Endometrial microvascular endothelial cells (primary cell): ENCODE measurements around the gene CDC27. TPM values are rescaled to one million over a fixed set of nuclear protein-coding genes. Genes with fewer than 3 reads are reported as not detected.
"Not testable (repeated sequence)": the region's sequence is repeated elsewhere in the genome, so short reads cannot be mapped to it uniquely, and the experiment has no call there.

Experiments
- in situ Hi-C: cut with HindIII; loops from 2 replicates; pipeline ENCODE4 v1.10.0; 2017; ENCODE audit warnings: low sequenced_read_pairs, low pct_unique_long_range_greater_than_20kb; ENCODE audit errors: inconsistent ontology term
- total RNA-seq: library from RNA; depleted of rRNA; stranded (reverse); fragments of >200 nt; gene quantifications from one replicate; pipeline ENCODE4 v1.2.3, GENCODE V29; 2015; ENCODE audit errors: inconsistent ontology term

Gene CDC27
- total RNA-seq, 1 donor from 2014 or later: 86.4 TPM

- in situ Hi-C loops: no loop called here
These were observed 93.8 kb downstream of the CDC27 start for GRCh38 chr17:47095268-47095667.

- in situ Hi-C loops: no loop called here
These were observed 102.0 kb downstream of the CDC27 start for GRCh38 chr17:47087093-47087492.

DNA sequence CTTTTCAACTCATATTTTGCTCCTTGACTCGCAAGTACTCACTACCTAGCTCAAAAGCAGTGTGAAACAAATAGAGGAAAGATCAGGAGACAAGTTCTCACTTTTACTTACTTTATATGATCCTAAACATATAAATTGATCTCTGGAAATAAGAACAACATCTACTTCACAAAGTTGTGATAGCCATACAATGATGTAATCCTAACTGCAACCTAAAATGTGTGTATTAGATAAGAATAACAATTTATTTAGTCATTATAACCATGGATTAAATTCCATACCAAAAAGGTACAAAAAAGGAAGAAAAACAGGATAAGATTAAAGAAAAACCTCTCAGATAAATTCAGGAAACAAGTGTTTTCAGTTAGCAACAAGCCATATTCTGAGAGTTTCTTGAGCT lies 103.4 kb downstream of the CDC27 start:
- in situ Hi-C loops: no loop called here

- in situ Hi-C loops: no loop called here
These were observed 110.3 kb downstream of the CDC27 start for GRCh38 chr17:47078801-47079200.

GRCh38 chr17:47077576-47077975 lies 111.5 kb downstream of the CDC27 start:
- in situ Hi-C loops: no loop called here

GRCh38 chr17:47076171-47076570 lies 112.9 kb downstream of the CDC27 start:
- in situ Hi-C loops: no loop called here

DNA sequence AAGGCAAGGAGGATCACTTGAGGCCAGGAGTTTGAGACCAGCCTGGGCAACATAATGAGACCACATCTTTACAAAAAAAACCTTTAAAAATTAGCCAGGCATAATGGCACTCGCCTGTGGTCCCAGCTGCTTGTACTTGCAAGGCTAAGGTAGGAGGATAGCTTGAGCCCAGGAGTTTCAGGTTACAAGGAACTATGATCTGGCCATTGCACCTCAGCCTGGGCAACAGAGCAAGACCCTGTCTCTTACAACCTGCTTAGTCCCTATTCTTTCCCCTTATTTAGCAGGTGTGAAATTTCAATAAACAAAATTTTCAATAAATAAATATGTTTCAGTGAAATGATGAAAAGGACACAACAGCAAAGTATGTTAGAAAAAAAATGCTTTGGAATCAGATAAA lies 114.7 kb downstream of the CDC27 start:
- in situ Hi-C loops: not testable (repeated sequence)

- in situ Hi-C loops: not testable (repeated sequence)
These were observed 115.5 kb downstream of the CDC27 start for GRCh38 chr17:47073629-47074028.

- in situ Hi-C loops: no loop called here
These were observed 116.2 kb downstream of the CDC27 start for GRCh38 chr17:47072886-47073285.

- in situ Hi-C loops: not testable (repeated sequence)
These were observed 117.9 kb downstream of the CDC27 start for GRCh38 chr17:47071171-47071570.

- in situ Hi-C loops: not testable (repeated sequence)
These were observed 118.8 kb downstream of the CDC27 start for GRCh38 chr17:47070266-47070665.

Other genes with a start within 250 kb of the CDC27 start
- not detected for gene RPRML, start 210.0 kb downstream of the CDC27 start, total RNA-seq
- gene MYL4, start 20.1 kb upstream of the CDC27 start, total RNA-seq: 1.1 TPM
- gene ITGB3, start 64.5 kb upstream of the CDC27 start, total RNA-seq: 54.7 TPM
- gene EFCAB13, start 134.7 kb upstream of the CDC27 start, total RNA-seq: 0.56 TPM